H1 (cell line): ENCODE results near the gene CARD11. TPM values are rescaled to one million over a fixed set of nuclear protein-coding genes. Genes with fewer than 3 reads are reported as not detected.

Experiments used
- CHD7 ChIP-seq: fragments of 300-600 bp; sonication (generic); IDR thresholded peaks from 2 replicates; pipeline ENCODE4 v1.7.1; 2012; ENCODE audit warnings: low read length, moderate library complexity, mild to moderate bottlenecking, inconsistent platforms; ENCODE audit not compliant: insufficient replicate concordance
- SP2 ChIP-seq: IDR thresholded peaks from 2 replicates; pipeline ENCODE4 v1.6.1; 2012; ENCODE audit warnings: mild to moderate bottlenecking, low read length, inconsistent platforms
- SP4 ChIP-seq: IDR thresholded peaks from 2 replicates; pipeline ENCODE4 v1.6.1; 2012; ENCODE audit warnings: low read length, inconsistent platforms
- USF2 ChIP-seq: IDR thresholded peaks from 2 replicates; pipeline ENCODE4 v1.6.1; 2011; ENCODE audit warnings: low read length, improper control_type of control experiment
- polyA plus RNA-seq, 7 experiments: library from polyadenylated mRNA; depleted of rRNA in 3 of 7; stranded (reverse) in 5 of 7; unstranded in 2 of 7; fragments of >200 nt in 5 of 7; fragments of 200-250 nt in 2 of 7; gene quantifications; 1 replicate in 5 of 7; 2 replicates in 1 of 7; 4 replicates in 1 of 7; pipeline versions ENCODE4 v1.2.1 to v1.2.3, GENCODE V29; 2011 to 2013; ENCODE audit warnings: missing spikeins in 2 of 7, mixed read lengths in 2 of 7
- total RNA-seq: library from RNA; stranded (reverse); fragmentation: NEBNext Ultra II Directional; extraction: Animal tissue kit (Norgen Biotek cat#: 25700); gene quantifications from 2 replicates; pipeline ENCODE4 v1.2.1, GENCODE V29; 2021

The CARD11 gene
- total and polyA plus RNA-seq, 2 of the 8 experiments (the other 6 are each of a cell fraction or from before 2014, with no cell fraction given) = 12.6 to 29.8 TPM

- no peak for TF ChIP-seq CHD7
- no peak for TF ChIP-seq USF2
- no peak for TF ChIP-seq SP2
- no peak for TF ChIP-seq SP4
Measured at GRCh38 chr7:3080106-3080505, 36.4 kb upstream of the CARD11 start (continued).
